ENCODE measurements around the gene E2F1.
A peak's percentile ranks its signal among the peaks of the same experiment; 100 is the strongest.

E2F1 gene

GRCh38 chr20:33687993-33688937, 2.1 kb upstream of the E2F1 start:
- FAIRE-seq (no peak), DNase-seq (ENCODE audit: insufficient read length, low spot score) (no peak)

GRCh38 chr20:33687370-33687915, 1.3 kb upstream of the E2F1 start:
- FAIRE-seq: no peak
- DNase-seq (ENCODE audit: insufficient read length, low spot score): no peak

- no peak for DNase-seq (ENCODE audit: insufficient read length, low spot score)
- no peak for FAIRE-seq
Observed at GRCh38 chr20:33686984-33687366, 790 bp upstream of the E2F1 start.

- no peak for FAIRE-seq
- no peak for DNase-seq (ENCODE audit: insufficient read length, low spot score)
Observed at GRCh38 chr20:33685328-33686099, 671 bp downstream of the E2F1 start.

GRCh38 chr20:33684533-33685327, 1.5 kb downstream of the E2F1 start:
- FAIRE-seq (no peak), DNase-seq (ENCODE audit: insufficient read length, low spot score) (no peak)

GRCh38 chr20:33681728-33682353, 4.3 kb downstream of the E2F1 start:
- no peak for DNase-seq (ENCODE audit: insufficient read length, low spot score)
- peak; percentile 38 for FAIRE-seq

GRCh38 chr20:33681288-33681687, 4.9 kb downstream of the E2F1 start:
- DNase-seq (ENCODE audit: insufficient read length, low spot score) (no peak), FAIRE-seq (no peak)

- DNase-seq (ENCODE audit: insufficient read length, low spot score): no peak
Observed at GRCh38 chr20:33680686-33681085, 5.5 kb downstream of the E2F1 start.

GRCh38 chr20:33679758-33680485, 6.3 kb downstream of the E2F1 start:
- FAIRE-seq (no peak), DNase-seq (ENCODE audit: insufficient read length, low spot score) (no peak)

More at GRCh38 chr20:33680686-33681085, 5.5 kb downstream of the E2F1 start:
- FAIRE-seq: no peak

- FAIRE-seq (no peak), DNase-seq (ENCODE audit: insufficient read length, low spot score) (no peak)
Observed at GRCh38 chr20:33677991-33678702, 8.0 kb downstream of the E2F1 start.

- no peak for DNase-seq (ENCODE audit: insufficient read length, low spot score)
- FAIRE-seq: no peak
Observed at GRCh38 chr20:33676652-33677645, 9.2 kb downstream of the E2F1 start.

- DNase-seq (ENCODE audit: insufficient read length, low spot score) (no peak), FAIRE-seq (peak; percentile 63)
Observed at GRCh38 chr20:33676121-33676520, 10.1 kb downstream of the E2F1 start.

GRCh38 chr20:33675136-33675959, 10.8 kb downstream of the E2F1 start:
- DNase-seq (ENCODE audit: insufficient read length, low spot score) (no peak), FAIRE-seq (no peak)

GRCh38 chr20:33674294-33675135, 11.7 kb downstream of the E2F1 start, which contains the start of gene NECAB3:
Gene NECAB3 (minus strand): TSS chr20:33674428. CDS start chr20:33674352, 76 bp downstream.
- peak; percentile 90 for DNase-seq (ENCODE audit: insufficient read length, low spot score)

GRCh38 chr20:33673410-33674293, 12.5 kb downstream of the E2F1 start:
- FAIRE-seq: no peak
- DNase-seq (ENCODE audit: insufficient read length, low spot score): no peak

More at GRCh38 chr20:33674294-33675135, 11.7 kb downstream of the E2F1 start, which contains the start of gene NECAB3:
- no peak for FAIRE-seq
